Measurements from ENCODE around the gene HECTD4.
"Not testable (repeated sequence)": the region's sequence is repeated elsewhere in the genome, so short reads cannot be mapped to it uniquely, and the experiment has no call there.

The HECTD4 gene

GRCh38 chr12:112407683-112408082, 25.5 kb upstream of the HECTD4 start:
- not testable (repeated sequence) for DNase-seq (ENCODE audit: low read depth)

DNA sequence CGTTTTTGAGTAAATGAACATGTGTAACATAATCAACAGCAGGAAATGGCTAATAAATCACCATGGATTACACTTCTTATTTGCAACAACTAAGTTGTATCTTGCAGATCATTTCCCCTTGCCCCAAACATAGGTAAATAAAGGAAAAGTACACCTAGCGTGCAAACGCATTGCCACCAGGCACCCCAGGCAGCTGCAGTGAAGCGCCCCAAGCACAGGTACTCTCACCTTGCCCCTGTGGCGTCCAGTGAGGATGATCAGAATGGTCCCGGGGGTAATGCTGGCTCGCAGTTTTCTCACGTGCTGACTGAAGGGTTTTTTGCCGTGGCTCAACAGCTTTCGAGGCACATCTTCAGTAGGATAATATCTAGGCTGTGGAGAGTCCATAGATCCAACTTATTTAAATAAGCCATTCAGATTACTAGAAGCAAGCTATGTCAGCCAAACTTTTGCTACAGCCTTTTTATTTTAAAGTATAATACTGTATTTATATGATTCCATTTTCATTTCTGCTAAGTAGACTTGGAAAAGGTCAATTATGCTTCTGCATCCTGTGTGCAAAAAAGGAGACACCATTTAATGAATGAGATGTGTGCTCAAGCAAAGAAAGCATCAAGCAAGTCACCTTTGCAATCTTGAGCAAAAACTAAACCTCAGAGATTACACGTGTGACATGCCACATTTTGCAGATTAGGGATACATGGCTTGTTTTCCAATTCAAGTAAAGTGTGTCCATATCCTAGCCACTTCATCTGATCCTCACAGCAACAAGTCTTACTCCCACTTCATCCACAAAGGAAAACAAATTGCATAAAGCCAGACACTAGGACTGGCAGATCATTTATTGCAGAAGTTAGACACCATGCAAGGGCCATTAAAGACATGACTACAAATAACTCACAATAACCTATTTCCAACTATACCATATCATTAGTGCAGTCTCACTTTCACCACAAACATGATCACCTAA, 24.6 kb upstream of the HECTD4 start:
- no peak for DNase-seq (ENCODE audit: low read depth)

- DNase-seq (ENCODE audit: low read depth): no peak
These were observed 19.8 kb upstream of the HECTD4 start for GRCh38 chr12:112401903-112402498.

- DNase-seq (ENCODE audit: low read depth): no peak
These were observed 18.8 kb upstream of the HECTD4 start for GRCh38 chr12:112401054-112401453.

DNA sequence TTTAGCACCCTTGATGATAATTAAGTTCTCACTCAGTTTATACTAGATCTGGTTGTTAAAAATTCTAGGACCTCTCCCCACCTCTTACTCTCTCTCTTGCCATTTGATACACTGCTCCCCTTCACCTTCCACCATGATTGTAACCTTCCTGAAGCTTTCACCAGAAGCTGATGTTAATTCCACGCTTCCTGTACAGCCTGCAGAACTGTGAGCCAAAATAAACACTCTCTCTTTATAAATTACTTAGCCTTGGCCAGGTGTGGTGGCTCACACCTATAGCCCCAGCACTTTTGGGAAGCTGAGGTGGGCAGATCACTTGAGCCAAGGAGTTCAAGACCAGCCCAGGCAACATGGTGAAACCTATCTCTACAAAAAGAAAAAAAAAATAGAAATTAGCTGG, 11.1 kb upstream of the HECTD4 start:
- no peak for DNase-seq (ENCODE audit: low read depth)

DNA sequence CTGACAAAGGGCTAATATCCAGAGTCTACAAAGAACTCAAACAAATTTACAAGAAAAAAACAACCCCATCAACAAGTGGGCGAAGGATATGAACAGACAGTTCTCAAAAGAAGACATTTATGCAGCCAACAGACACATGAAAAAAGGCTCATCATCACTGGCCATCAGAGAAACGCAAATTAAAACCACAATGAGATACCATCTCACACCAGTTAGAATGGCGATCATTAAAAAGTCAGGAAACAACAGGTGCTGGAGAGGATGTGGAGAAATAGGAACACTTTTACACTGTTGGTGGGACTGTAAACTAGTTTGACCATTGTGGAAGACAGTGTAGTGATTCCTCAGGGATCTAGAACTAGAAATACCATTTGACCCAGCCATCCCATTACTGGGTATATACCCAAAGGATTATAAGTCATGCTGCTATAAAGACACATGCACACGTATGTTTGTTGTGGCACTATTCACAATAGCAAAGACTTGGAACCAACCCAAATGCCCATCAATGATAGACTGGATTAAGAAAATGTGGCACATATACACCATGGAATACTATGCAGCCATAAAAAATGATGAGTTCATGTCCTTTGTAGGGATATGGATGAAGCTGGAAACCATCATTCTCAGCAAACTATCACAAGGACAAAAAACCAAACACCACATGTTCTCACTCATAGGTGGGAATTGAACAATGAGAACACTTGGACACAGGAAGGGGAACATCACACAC, 7.9 kb upstream of the HECTD4 start:
- not testable (repeated sequence) for DNase-seq (ENCODE audit: low read depth)

GRCh38 chr12:112389228-112389627, 7.0 kb upstream of the HECTD4 start:
- DNase-seq (ENCODE audit: low read depth): no peak

DNA sequence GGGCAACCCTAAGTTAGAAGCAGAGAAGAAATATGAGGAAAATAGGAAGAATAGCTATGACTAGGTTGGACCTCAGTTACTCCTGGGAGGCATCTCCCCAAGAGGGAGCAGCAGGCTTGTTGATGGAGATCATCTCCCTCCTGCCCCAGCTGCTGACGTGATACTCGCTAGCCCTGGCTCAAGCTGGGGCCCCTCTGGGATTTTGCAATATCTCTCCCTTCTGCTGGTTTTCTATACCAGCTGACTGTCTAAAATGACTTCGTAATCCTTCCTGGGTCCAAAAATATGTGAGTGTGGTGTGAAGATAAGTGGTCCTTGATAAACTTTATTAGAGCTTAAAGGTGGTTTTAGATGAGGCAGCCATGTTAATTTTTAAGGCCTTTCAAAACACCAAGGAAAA, 4.5 kb upstream of the HECTD4 start:
- no peak for DNase-seq (ENCODE audit: low read depth)

- no peak for DNase-seq (ENCODE audit: low read depth)
These were observed 635 bp upstream of the HECTD4 start for GRCh38 chr12:112382866-112383265.

DNA sequence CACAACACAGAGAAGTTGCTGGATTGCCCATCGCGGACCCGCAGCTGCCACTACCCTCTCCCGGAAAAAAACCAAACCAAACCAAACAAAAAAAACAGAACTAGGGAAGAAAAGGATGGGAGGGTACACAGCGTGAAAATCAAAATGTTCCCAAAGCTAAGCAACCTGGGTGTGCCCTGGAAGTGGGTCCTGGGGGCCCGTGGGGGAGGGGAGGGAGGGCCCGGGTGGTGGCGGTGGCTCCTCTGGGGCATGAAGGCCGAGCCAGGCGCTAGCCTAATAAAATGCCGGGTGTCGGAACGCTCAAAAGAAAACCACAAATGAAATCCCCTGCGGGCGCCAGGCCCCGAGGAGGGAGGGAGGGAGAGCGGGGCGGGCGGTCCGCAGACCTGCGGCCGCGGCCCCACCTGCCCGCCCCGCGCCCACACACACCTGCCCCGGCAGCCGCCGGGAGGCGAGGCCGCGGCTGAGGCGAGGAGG, 787 bp downstream of the HECTD4 start:
- DNase-seq (ENCODE audit: low read depth): peak; percentile 33

DNA sequence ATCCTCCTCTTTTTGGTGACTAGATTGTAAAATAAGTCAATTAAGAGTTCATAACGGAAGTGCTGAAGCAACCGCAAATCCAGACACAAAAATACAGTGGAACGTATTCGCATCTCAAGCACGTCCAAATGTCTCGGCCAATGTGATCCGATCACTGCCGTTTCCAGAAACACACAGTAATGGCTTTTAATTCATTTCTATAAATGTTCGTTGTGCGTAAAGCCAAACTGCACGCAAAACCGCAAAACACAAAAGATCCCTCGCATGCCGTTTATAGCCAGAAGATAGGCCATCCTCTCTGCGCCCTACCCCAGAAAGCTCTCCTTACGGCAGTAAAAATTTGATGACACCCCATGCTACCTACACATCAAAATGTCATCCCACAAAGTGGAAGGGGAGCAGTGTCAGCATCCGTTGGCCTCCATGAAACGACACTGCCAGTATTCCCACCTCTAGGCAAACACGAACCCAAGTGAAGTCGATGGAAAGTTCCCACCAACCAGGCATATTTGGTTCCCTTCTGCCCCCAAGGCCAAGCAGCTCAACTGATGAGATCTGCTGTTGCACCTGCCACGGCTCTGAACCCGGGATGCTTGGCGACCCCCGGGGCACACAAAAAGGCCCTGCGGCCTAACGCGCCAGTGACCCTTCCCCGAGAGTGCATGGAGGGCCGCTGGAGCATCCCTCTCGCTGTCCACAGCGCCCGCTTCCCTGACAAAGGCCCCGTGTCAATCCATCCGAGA, 1.4 kb downstream of the HECTD4 start:
- DNase-seq (ENCODE audit: low read depth): peak; percentile 57

DNA sequence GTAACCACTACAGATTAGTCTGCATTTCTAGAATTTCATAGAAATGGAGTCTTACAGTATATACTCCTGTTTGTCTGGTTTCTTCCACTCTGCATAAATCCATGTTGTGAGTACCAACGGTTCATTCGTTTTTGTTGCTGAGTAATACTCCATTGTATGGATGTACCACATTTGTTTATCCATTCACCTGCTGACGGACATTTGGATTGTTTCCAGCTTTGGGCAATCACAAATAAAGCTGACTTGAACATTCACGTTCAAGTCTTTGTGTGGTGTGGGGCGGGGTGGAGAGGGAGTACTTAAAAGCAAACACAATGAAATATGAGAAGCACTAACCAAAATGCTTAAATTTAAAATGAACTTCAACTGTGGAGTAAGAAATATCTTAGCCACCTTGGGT, 7.1 kb downstream of the HECTD4 start:
- DNase-seq (ENCODE audit: low read depth): no peak

DNA sequence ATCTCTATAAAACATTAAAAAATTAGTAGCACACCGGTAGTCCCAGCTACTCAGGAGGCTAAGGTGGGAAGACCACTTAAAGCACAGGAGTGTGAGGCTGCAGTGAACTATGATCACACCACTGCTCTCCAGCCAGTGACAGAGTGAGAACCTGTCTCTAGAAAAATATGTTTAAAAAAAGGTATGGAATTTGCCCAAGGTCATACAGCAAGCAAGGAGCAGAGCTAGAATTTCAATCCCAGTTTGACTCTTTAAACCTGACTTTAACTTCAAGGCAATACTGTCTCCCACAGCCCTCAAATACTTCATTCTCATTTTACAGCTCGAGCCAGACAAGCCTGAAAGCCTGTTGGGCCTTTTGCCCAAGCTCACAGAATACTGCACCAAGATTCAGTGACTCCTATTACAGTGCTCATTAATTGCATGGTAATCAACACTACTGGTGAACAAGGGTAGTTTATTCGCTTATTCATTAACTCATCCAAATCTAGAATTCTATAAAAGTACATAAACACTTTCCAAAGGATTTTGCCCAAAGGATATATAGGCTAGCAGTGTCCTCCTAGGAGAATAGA, 8.0 kb downstream of the HECTD4 start:
- DNase-seq (ENCODE audit: low read depth): no peak

DNA sequence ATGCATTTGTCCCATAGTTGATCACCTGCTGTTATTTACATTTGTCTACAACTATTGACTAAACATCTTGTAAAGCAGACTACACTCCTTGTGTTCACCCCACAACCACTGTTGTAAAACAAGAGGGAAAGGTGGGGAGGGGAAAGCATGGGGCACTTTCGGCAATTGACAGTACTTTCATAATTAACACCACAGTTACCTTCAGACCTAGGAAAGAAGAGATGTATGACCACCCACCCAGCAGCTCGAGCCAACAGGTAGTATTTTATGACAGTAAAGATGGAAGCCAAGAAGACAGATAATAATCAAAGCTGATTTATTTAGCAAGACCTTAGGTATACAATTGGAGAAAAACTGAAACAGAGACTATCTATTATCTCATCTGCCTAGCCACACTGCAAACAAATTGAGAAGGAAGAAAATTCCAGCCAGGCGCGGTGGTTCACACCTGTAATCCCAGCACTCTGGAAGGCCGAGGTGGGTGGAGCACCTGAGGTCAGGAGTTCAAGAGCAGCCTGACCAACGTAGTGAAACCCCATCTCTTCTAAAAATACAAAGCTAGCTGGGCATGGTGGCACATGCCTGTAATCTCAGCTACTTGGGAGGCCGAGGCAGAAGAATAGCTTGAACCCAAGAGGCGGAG, 11.2 kb downstream of the HECTD4 start:
- DNase-seq (ENCODE audit: low read depth): no peak

DNA sequence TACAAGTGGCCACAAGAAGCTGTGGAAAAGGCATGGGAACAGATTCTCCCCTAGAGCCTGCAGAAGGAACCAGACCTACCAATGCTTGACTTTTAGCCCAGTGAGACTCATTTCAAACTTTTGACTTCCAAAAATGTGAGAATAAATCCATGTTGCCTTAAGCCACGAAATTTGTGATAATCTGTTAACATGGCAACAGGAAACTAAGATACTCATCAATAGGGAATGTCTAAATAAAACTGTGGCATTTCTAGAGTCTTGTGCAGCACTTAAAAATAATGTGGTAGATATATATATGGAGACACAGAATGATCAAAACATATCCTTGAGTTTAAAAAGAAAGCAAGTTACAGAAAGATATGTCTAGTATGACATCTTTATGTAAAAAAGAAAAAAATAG, 12.0 kb downstream of the HECTD4 start:
- peak; percentile 47 for DNase-seq (ENCODE audit: low read depth)

GRCh38 chr12:112368856-112369255, 13.4 kb downstream of the HECTD4 start:
- DNase-seq (ENCODE audit: low read depth): no peak

- DNase-seq (ENCODE audit: low read depth): no peak
These were observed 14.3 kb downstream of the HECTD4 start for GRCh38 chr12:112367965-112368364.

GRCh38 chr12:112362310-112362709, 19.9 kb downstream of the HECTD4 start:
- DNase-seq (ENCODE audit: low read depth): no peak

GRCh38 chr12:112361271-112361670, 21.0 kb downstream of the HECTD4 start:
- DNase-seq (ENCODE audit: low read depth): no peak

DNA sequence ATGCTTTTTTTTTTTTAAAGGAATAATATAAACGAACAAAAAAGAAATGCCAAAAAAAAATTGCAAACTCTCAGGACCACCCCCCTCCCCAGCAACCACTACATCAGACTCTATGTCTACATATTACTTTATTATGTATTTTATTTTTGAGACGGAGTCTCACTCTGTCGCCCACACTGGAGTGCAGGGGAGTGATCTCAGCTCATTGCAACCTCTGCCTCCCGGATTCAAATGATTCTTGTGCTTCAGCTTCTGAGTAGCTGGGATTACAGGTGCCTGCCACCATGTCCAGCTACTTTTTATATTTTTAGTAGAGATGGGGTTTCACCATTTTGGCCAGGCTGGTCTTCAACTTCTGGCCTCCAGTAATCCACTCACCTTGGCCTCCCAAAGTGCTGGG, 22.9 kb downstream of the HECTD4 start:
- no peak for DNase-seq (ENCODE audit: low read depth)

DNA sequence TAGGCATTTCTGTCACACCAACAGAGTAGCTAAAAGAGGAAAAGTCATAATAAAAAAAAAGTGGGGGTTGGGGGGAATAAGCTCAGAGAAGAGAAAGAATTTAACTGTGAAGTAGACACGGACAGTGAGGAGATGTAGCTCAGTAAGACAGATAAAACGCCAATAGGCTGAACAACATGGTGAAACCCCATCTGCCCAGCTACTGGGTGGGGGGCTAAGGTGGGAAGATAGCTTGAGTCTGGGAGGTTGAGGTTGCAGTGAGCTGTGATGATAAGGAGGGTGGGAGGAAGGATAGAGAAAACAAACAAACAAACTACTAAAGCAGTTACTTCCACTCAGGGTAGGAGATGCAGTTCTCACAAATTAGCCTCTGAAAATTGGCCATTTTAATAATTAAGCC, 25.0 kb downstream of the HECTD4 start:
- DNase-seq (ENCODE audit: low read depth): peak; percentile 15
